ENCODE measurements around the gene PHF11.

Gene PHF11

GRCh38 chr13:49464621-49465325, 31.0 kb upstream of the PHF11 start:
- CTCF ChIA-PET, result no interaction called here
- no peak for DNase-seq (ENCODE audit: low spot score)
- POLR2A ChIA-PET (ENCODE audit: low non-redundant PET), result no interaction called here
- H3K27ac ChIP-seq, result no peak overlapping the region
- TF ChIP-seq, protein P1, sequence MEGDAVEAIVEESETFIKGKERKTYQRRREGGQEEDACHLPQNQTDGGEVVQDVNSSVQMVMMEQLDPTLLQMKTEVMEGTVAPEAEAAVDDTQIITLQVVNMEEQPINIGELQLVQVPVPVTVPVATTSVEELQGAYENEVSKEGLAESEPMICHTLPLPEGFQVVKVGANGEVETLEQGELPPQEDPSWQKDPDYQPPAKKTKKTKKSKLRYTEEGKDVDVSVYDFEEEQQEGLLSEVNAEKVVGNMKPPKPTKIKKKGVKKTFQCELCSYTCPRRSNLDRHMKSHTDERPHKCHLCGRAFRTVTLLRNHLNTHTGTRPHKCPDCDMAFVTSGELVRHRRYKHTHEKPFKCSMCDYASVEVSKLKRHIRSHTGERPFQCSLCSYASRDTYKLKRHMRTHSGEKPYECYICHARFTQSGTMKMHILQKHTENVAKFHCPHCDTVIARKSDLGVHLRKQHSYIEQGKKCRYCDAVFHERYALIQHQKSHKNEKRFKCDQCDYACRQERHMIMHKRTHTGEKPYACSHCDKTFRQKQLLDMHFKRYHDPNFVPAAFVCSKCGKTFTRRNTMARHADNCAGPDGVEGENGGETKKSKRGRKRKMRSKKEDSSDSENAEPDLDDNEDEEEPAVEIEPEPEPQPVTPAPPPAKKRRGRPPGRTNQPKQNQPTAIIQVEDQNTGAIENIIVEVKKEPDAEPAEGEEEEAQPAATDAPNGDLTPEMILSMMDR (conservative IDR thresholded peaks at IDR 0.05; ENCODE audit: low read depth), result no peak

DNA sequence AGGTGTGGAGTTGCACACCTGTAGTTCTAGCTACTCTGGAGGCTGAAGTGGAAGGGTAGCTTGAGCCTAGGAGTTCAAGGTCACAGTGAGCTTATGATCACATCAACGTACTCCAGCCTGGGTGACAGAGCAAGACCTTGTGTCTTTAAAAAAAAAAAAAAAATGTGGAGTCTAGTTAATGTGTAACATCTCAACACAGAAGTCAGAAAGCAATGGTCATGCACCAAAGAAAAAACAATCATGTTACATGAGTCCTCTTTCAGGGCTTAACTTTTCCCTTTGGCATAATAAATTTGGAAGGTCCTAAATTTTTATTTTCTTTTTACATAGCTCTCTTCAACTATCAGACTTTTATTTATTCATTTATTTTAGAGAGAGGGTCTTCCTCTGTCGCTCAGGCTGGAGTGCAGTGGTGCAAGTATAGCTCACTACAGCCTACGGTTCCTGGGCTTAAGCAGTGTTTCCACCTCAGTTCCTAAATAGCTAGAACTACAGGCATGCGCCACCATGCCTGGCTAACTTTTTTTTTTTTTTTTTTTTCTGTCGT, 29.4 kb upstream of the PHF11 start:
- CTCF ChIA-PET, result interaction anchor here (0.6 kb wide), 1 partner anchor 22 kb away, joined by 4 read pairs; no protein-coding TSS in a partner anchor
- no peak overlapping the region for H3K27ac ChIP-seq
- no peak for DNase-seq (ENCODE audit: low spot score)
- TF ChIP-seq, protein P1 (conservative IDR thresholded peaks at IDR 0.05; ENCODE audit: low read depth), result no peak
- POLR2A ChIA-PET (ENCODE audit: low non-redundant PET), result no interaction called here

GRCh38 chr13:49472186-49472585, 23.6 kb upstream of the PHF11 start:
- TF ChIP-seq, protein P1 (conservative IDR thresholded peaks at IDR 0.05; ENCODE audit: low read depth), result no peak
- ChIA-PET CTCF (no interaction called here), POLR2A (ENCODE audit: low non-redundant PET) (no interaction called here)
- no peak overlapping the region for H3K27ac ChIP-seq
- DNase-seq (ENCODE audit: low spot score), result no peak

GRCh38 chr13:49476529-49476928, 19.2 kb upstream of the PHF11 start:
- ChIA-PET POLR2A (ENCODE audit: low non-redundant PET) (no interaction called here), CTCF (interaction anchor here (0.8 kb wide), 1 partner anchor 30 kb away, joined by 3 read pairs; no protein-coding TSS in a partner anchor)
- no peak for DNase-seq (ENCODE audit: low spot score)
- TF ChIP-seq, protein P1 (conservative IDR thresholded peaks at IDR 0.05; ENCODE audit: low read depth), result no peak
- no peak overlapping the region for H3K27ac ChIP-seq

GRCh38 chr13:49481788-49482187, 14.0 kb upstream of the PHF11 start:
- ChIA-PET CTCF (no interaction called here), POLR2A (ENCODE audit: low non-redundant PET) (no interaction called here)
- no peak overlapping the region for H3K27ac ChIP-seq
- peak; percentile 10 for DNase-seq (ENCODE audit: low spot score)
- TF ChIP-seq, protein P1 (conservative IDR thresholded peaks at IDR 0.05; ENCODE audit: low read depth), result no peak

GRCh38 chr13:49488563-49488962, 7.2 kb upstream of the PHF11 start:
- ChIA-PET POLR2A (ENCODE audit: low non-redundant PET) (no interaction called here), CTCF (no interaction called here)
- no peak for DNase-seq (ENCODE audit: low spot score)
- H3K27ac ChIP-seq, result no peak overlapping the region
- TF ChIP-seq, protein P1 (conservative IDR thresholded peaks at IDR 0.05; ENCODE audit: low read depth), result no peak
